ENCODE data around the gene CPA1. TPM values are rescaled to one million over a fixed set of nuclear protein-coding genes. Genes with fewer than 3 reads are reported as not detected.

The CPA1 gene
- total RNA-seq, 2 donors from 2014 or later: 26,456 to 42,834 TPM

- WGBS, 2 donors: 80 to 82% methylated on average over 7 to 8 of the region's 8 CpGs
Observed at GRCh38 chr7:130363026-130363847, 17.1 kb upstream of the CPA1 start.

DNA sequence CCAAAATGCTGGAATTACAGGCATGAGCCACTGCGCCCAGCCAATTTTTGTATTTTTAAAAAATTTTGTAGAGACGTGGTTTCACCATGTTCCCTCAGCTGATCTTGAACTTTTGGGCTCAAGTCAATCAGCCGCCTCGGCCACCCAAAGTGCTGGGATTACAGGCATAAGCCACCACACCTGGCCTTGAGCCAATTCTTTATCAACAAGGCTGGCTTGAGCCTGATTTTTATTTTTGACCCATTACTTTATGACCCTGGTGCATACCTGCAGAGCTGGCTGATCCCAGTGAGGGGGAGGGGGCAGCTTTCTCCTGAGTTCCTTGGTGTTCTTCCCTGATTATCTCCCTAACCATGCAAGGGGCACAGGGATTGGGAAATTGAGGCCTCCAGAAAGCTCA is 15.8 kb upstream of the CPA1 start:
- ATAC-seq: peak; percentile 35
- intact Hi-C loops (cut with DNase I): no loop called here
- no peaks in the 10 kb centered on the region for H3K36me3 ChIP-seq (replicated peaks in 1 of 2; ENCODE audit: insufficient read depth in 1 of 2, low read depth in 2 of 2)
- H3K4me3 ChIP-seq: no peak overlapping the region
- H3K27ac ChIP-seq: peak overlapping the region; percentile 24 to 70 (median 58)
- TF ChIP-seq, protein P1, sequence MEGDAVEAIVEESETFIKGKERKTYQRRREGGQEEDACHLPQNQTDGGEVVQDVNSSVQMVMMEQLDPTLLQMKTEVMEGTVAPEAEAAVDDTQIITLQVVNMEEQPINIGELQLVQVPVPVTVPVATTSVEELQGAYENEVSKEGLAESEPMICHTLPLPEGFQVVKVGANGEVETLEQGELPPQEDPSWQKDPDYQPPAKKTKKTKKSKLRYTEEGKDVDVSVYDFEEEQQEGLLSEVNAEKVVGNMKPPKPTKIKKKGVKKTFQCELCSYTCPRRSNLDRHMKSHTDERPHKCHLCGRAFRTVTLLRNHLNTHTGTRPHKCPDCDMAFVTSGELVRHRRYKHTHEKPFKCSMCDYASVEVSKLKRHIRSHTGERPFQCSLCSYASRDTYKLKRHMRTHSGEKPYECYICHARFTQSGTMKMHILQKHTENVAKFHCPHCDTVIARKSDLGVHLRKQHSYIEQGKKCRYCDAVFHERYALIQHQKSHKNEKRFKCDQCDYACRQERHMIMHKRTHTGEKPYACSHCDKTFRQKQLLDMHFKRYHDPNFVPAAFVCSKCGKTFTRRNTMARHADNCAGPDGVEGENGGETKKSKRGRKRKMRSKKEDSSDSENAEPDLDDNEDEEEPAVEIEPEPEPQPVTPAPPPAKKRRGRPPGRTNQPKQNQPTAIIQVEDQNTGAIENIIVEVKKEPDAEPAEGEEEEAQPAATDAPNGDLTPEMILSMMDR (IDR thresholded peaks at IDR 0.05): no peak
- no peak for TF ChIP-seq POLR2A (IDR thresholded peaks at IDR 0.05)
- H3K9me3 ChIP-seq: no peaks in the 10 kb centered on the region
- peak; percentile 44 to 66 (median 64) for DNase-seq
- H3K27me3 ChIP-seq: no peaks in the 10 kb centered on the region
- peaks cover 40% of the 10 kb centered on the region for H3K4me1 ChIP-seq
- 52 to 68% methylated on average over 4 of the region's 4 CpGs for whole genome bisulfite sequencing, 2 donors

More at GRCh38 chr7:130363026-130363847, 17.1 kb upstream of the CPA1 start:
- peak overlapping the region in 1 of 4 donors; percentile 59 for H3K27ac ChIP-seq
- H3K27me3 ChIP-seq: no peaks in the 10 kb centered on the region
- peak; percentile 37 for ATAC-seq
- TF ChIP-seq, protein P1 (IDR thresholded peaks at IDR 0.05): no peak
- TF ChIP-seq POLR2A (IDR thresholded peaks at IDR 0.05): no peak
- no peaks in the 10 kb centered on the region for H3K9me3 ChIP-seq
- no peaks in the 10 kb centered on the region for H3K36me3 ChIP-seq (replicated peaks in 1 of 2; ENCODE audit: insufficient read depth in 1 of 2, low read depth in 2 of 2)
- peaks cover 29% of the 10 kb centered on the region for H3K4me1 ChIP-seq
- peak in 2 of 4 donors; percentile 44 to 84 for DNase-seq
- H3K4me3 ChIP-seq: no peak overlapping the region
- intact Hi-C loops (cut with DNase I): no loop called here

DNA sequence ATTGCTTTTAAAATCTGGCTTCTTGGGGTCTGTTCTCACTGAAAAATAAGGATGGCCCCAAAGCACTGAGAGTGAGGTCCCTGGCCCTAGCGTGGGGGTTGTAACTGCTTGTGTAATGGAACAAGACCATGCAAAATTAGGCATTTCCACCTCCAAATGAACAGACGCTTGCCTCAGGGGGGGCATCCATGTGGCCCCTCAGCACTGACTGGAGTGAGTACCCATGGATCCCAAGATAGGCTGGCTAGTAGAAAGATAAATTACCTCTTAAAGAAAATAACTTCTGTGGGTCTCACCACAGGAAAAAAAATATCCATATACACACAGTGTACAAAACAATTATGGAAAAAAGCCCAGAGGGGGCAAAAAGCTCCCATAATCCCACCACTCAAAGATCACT is 15.2 kb upstream of the CPA1 start:
- intact Hi-C loops (cut with DNase I): no loop called here
- Histone ChIP-seq H3K4me3 (no peak overlapping the region), H3K27me3 (no peaks in the 10 kb centered on the region), H3K36me3 (replicated peaks in 1 of 2; ENCODE audit: insufficient read depth in 1 of 2, low read depth in 2 of 2) (no peaks in the 10 kb centered on the region), H3K9me3 (no peaks in the 10 kb centered on the region), H3K27ac (peak overlapping the region; percentile 24 to 70 (median 58)), H3K4me1 (peaks cover 47% of the 10 kb centered on the region)
- ATAC-seq (no peak), DNase-seq (no peak)
- 72 to 73% methylated on average over 2 of the region's 2 CpGs for WGBS, 2 donors
- TF ChIP-seq, protein P1 (IDR thresholded peaks at IDR 0.05): no peak
- no peak for TF ChIP-seq POLR2A (IDR thresholded peaks at IDR 0.05)

- intact Hi-C loops (cut with DNase I): no loop called here
- no peaks in the 10 kb centered on the region for H3K27me3 ChIP-seq
- DNase-seq: peak; percentile 40 to 80 (median 64)
- no peak overlapping the region for H3K4me3 ChIP-seq
- peak overlapping the region in 3 of 4 donors; percentile 48 to 70 (median 67) for H3K27ac ChIP-seq
- H3K4me1 ChIP-seq: peaks cover 54% of the 10 kb centered on the region
- no peaks in the 10 kb centered on the region for H3K9me3 ChIP-seq
- no peaks in the 10 kb centered on the region for H3K36me3 ChIP-seq (replicated peaks in 1 of 2; ENCODE audit: insufficient read depth in 1 of 2, low read depth in 2 of 2)
- TF ChIP-seq, protein P1 (IDR thresholded peaks at IDR 0.05): no peak
- TF ChIP-seq POLR2A (IDR thresholded peaks at IDR 0.05): peak in 1 of 3 donors; percentile 20
- ATAC-seq: peak; percentile 54
- 51 to 65% methylated on average over 13 to 15 of the region's 15 CpGs for WGBS, 2 donors
Observed at GRCh38 chr7:130365511-130366441, 14.5 kb upstream of the CPA1 start.
